GM18870 (cell line): ENCODE results near the gene NLGN3.

Experiments
- ATAC-seq: cut with Tn5 transposase; IDR thresholded peaks from one replicate; pipeline ENCODE4 v1.9.1; 2021; ENCODE audit warnings: moderate library complexity; ENCODE audit not compliant: unreplicated experiment

The NLGN3 gene

GRCh38 chrX:71210816-71211215, 66.2 kb downstream of the NLGN3 start:
- no peak for ATAC-seq

DNA sequence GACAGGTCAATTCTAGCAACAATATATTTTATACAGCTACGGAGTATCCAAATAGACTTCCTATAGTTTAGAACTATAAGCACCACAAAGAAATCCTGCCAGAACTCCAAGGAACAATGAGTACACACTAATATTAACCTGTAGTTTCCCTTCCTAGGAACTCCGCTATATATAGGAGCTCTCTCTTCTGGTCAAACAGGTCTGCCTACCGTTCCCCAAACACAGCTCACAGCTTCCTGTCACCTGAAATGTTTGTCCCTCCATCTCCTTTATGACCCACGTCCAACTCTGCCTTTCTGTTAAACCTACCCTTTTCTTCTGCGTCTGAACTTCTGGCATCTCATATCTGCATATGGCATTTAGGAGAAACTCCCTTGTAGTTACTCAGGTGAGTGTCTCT, 67.9 kb downstream of the NLGN3 start:
- ATAC-seq: no peak

DNA sequence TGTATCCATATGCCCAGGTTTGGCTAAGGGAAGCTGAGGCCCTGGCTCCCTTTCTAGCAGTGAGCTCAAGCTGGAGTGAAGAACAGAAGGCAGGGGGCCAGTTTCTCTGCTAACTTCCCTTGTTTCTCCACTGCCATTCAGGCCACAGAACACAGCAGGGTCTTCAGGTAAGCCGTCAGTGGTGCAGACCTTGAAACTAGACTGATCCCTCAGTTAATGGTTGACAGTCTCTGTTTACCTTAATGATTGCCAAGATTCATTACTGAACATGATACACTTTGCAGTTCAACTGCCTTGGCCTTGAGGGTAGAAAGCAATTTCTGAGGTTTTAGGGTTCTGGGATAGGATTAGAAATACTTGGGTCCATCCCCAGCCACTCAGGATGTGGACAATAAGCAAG, 69.5 kb downstream of the NLGN3 start:
- no peak for ATAC-seq

GRCh38 chrX:71214604-71215337, 70.1 kb downstream of the NLGN3 start:
- ATAC-seq: no peak

DNA sequence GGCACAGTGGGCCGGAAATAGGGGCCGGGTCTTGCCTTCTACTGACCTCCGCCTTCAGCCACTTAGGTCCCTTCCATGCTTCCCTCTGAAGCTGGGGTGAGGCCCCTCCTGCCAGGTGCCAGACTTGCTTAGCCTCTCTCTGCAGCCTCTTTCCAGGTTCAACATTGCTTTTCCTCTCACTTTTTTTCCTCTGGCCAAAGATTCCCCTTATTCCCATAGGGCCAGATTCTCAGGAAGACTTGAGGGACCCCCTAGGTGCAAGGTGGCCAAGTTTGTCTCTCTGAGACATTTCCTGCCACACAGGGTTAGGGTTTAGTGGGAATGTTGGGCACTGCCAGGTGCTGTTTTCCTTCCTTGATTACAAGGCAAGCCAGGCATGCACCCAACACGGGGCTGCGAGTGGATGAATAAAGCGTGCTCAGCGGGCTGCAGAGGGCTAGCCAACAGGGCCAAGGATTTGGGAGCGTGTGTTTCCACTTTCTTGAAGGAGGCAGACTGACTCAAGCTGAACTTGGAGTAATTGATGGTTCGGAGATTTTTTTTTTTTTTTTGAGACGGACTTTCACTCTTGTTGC, 70.8 kb downstream of the NLGN3 start:
- ATAC-seq: no peak

- ATAC-seq: no peak
Measured at GRCh38 chrX:71216485-71216884, 71.8 kb downstream of the NLGN3 start.

GRCh38 chrX:71217298-71217697, 72.7 kb downstream of the NLGN3 start:
- no peak for ATAC-seq
